A673 (cell line): ENCODE measurements around the gene CAPN5. TPM values are rescaled to one million over a fixed set of nuclear protein-coding genes. Genes with fewer than 3 reads are reported as not detected.

Experiments used
- BruUV-seq: library from RNA; stranded (reverse); fragments of 400-500 nt; replicated peaks from 2 replicates; lab custom pipeline; 2021; lab: Mats Ljungman, UMichigan
- CTCF ChIA-PET: fragments of 300-600 bp; sonication (Branson Sonifier 250); formaldehyde crosslinking; loops from one replicate; lab custom pipeline; 2022; ENCODE audit warnings: antibody characterized with exemption; lab: Charles Lee
- POLR2A ChIA-PET: fragments of 300-600 bp; sonication (Branson Sonifier 250); formaldehyde crosslinking; loops from one replicate; lab custom pipeline; 2022; ENCODE audit warnings: antibody characterized with exemption; ENCODE audit not compliant: low non-redundant PET; lab: Charles Lee
- DNase-seq: peaks from one replicate; pipeline ENCODE4 v3.0.0-alpha.2; 2015; ENCODE audit warnings: low spot score
- H3K27ac ChIP-seq: fragments of 200-600 bp; sonication (generic); 2 replicates; pipeline ENCODE4 v1.5.1; 2016; ENCODE audit warnings: mixed run types, low read depth, mild to moderate bottlenecking, mixed read lengths, antibody characterized with exemption, low read length; ENCODE audit not compliant: poor library complexity, severe bottlenecking
- H3K27me3 ChIP-seq: fragments of 200-600 bp; sonication (generic); replicated peaks from 2 replicates; pipeline ENCODE4 v1.6.1; 2017; ENCODE audit warnings: mixed run types, low read depth, mild to moderate bottlenecking, mixed read lengths, antibody characterized with exemption, low read length; ENCODE audit not compliant: insufficient read depth, poor library complexity
- H3K36me3 ChIP-seq: fragments of 200-600 bp; sonication (generic); 2 replicates; pipeline ENCODE4 v1.6.1; 2016; ENCODE audit warnings: mixed run types, mild to moderate bottlenecking, mixed read lengths, antibody characterized with exemption, low read length; ENCODE audit not compliant: insufficient read depth, poor library complexity, severe bottlenecking
- H3K4me1 ChIP-seq: fragments of 200-600 bp; sonication (generic); 2 replicates; pipeline ENCODE4 v1.6.1; 2017; ENCODE audit warnings: mixed run types, mild to moderate bottlenecking, mixed read lengths, antibody characterized with exemption, low read length; ENCODE audit not compliant: insufficient read depth, poor library complexity, severe bottlenecking
- H3K4me3 ChIP-seq: fragments of 200-600 bp; sonication (generic); 2 replicates; pipeline ENCODE4 v1.5.1; 2016; ENCODE audit warnings: low read depth, mixed run types, mild to moderate bottlenecking, mixed read lengths, low read length; ENCODE audit not compliant: poor library complexity, severe bottlenecking
- H3K9me3 ChIP-seq: fragments of 200-600 bp; sonication (generic); 2 replicates; pipeline ENCODE4 v1.6.1; 2016; ENCODE audit warnings: mixed run types, low read depth, mild to moderate bottlenecking, mixed read lengths, antibody characterized with exemption, low read length; ENCODE audit not compliant: poor library complexity, severe bottlenecking
- EZH2 ChIP-seq: fragments of 200-600 bp; sonication (generic); IDR thresholded peaks from 2 replicates; pipeline ENCODE4 v1.6.1; 2017; ENCODE audit warnings: borderline replicate concordance, low read depth, mild to moderate bottlenecking, mixed read lengths, antibody characterized with exemption, low read length; ENCODE audit not compliant: poor library complexity, severe bottlenecking
- intact Hi-C: fragments of 100-400 bp; cut with micrococcal nuclease; formaldehyde crosslinking; loops from one replicate; pipeline ENCODE4 v1.10.0; 2022; ENCODE audit not compliant: unreplicated experiment
- total RNA-seq: library from RNA; stranded (reverse); gene quantifications from 2 replicates; pipeline ENCODE4 v1.2.3, GENCODE V29; 2021
- TF ChIP-seq, protein P1 (sequence below): fragments of 300-800, 200-600 bp; sonication (generic); conservative IDR thresholded peaks from 2 replicates; pipeline ENCODE4 v1.5.1; 2017; ENCODE audit warnings: low read depth, mild to moderate bottlenecking, antibody characterized with exemption, low read length, moderate library complexity, mixed read lengths

The CAPN5 gene
- total RNA-seq, 1 experiment from 2014 or later = 4.3 TPM

DNA sequence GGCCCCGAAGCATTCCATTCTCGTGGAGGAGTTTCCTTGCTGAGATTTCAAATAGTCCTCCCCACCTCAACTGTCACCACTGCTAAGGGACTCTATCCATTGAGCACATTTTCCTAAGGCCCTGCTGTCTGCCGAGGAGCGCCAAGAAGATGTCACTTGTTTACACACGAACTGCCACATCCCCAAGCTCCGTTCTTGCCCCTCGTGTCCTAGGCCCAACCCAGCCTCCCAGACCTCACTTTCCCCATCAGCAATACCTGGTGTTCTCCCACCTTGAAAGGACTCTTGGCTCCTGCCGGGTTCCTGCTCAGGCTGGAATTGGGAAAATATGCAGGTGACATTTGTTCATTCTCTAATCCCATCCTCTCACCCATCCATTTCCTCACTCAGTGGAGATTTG is 57.3 kb downstream of the CAPN5 start:
- intact Hi-C loops = no loop called here
- Histone ChIP-seq H3K9me3 (no peaks in the 10 kb centered on the region), H3K27ac (no peak overlapping the region), H3K36me3 (no peaks in the 10 kb centered on the region), H3K4me3 (no peak overlapping the region), H3K4me1 (no peaks in the 10 kb centered on the region), H3K27me3 (no peaks in the 10 kb centered on the region)
- ChIA-PET CTCF (no interaction called here), POLR2A (no interaction called here)
- no peak for DNase-seq
- no peak for TF ChIP-seq EZH2
- TF ChIP-seq, protein P1, sequence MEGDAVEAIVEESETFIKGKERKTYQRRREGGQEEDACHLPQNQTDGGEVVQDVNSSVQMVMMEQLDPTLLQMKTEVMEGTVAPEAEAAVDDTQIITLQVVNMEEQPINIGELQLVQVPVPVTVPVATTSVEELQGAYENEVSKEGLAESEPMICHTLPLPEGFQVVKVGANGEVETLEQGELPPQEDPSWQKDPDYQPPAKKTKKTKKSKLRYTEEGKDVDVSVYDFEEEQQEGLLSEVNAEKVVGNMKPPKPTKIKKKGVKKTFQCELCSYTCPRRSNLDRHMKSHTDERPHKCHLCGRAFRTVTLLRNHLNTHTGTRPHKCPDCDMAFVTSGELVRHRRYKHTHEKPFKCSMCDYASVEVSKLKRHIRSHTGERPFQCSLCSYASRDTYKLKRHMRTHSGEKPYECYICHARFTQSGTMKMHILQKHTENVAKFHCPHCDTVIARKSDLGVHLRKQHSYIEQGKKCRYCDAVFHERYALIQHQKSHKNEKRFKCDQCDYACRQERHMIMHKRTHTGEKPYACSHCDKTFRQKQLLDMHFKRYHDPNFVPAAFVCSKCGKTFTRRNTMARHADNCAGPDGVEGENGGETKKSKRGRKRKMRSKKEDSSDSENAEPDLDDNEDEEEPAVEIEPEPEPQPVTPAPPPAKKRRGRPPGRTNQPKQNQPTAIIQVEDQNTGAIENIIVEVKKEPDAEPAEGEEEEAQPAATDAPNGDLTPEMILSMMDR = no peak
- BruUV-seq = no TSS peak

DNA sequence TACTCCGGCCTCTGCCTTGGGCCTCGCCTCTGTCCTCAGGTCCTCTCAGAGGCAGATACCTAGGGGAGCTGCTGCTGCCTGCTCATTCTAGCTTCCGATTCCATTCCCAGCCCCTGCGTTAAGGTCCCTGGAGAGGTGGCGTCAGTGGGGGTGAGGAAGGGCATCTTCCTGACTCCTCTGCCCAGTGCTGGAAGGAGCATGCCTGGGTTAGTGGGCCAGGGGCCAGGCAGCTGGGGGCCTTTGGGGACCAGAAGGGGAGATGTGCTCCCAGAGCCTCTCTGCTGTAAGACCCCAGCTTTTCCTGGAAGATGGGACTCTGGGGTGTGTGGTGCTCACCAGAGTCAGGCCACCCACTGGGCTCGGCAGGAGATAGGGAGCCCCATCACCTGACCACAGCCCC is 57.7 kb downstream of the CAPN5 start:
- H3K36me3 ChIP-seq = no peaks in the 10 kb centered on the region
- H3K4me1 ChIP-seq = no peaks in the 10 kb centered on the region
- H3K4me3 ChIP-seq = no peak overlapping the region
- intact Hi-C loops = no loop called here
- no peaks in the 10 kb centered on the region for H3K9me3 ChIP-seq
- POLR2A ChIA-PET = no interaction called here
- DNase-seq = no peak
- CTCF ChIA-PET = no interaction called here
- H3K27ac ChIP-seq = no peak overlapping the region
- no TSS peak for BruUV-seq
- H3K27me3 ChIP-seq = no peaks in the 10 kb centered on the region
- TF ChIP-seq, protein P1 = no peak
- no peak for TF ChIP-seq EZH2

DNA sequence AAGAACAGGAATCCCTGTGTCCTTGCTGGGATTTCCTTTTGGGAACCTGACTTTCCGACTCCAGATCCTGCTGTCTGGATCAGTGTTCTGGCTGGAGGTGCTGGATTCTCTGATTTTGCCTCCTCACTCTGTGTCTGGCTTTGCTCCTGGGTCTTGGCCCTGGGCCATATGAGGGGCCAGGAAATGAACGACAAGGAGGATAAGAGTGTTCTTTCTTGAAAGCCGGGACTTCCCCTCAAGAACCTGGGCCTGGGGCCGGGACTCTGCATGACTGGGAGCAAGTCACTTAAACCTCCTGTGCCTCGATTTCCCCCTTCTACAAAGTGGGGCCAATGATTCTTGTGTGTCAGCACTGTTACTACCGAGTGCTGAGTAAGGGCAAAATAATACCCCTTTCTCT is 58.4 kb downstream of the CAPN5 start:
- ChIA-PET CTCF (no interaction called here), POLR2A (no interaction called here)
- Histone ChIP-seq H3K4me1 (no peaks in the 10 kb centered on the region), H3K27me3 (no peaks in the 10 kb centered on the region), H3K4me3 (no peak overlapping the region), H3K36me3 (no peaks in the 10 kb centered on the region), H3K9me3 (no peaks in the 10 kb centered on the region), H3K27ac (no peak overlapping the region)
- DNase-seq = no peak
- TF ChIP-seq, protein P1 = no peak
- no peak for TF ChIP-seq EZH2
- intact Hi-C loops = loop anchor here (5.0 kb wide), 1 partner anchor 492 kb away; no protein-coding TSS in a partner anchor
- BruUV-seq = no TSS peak
